Activated CD8-positive, alpha-beta memory T cell treated with anti-CD3 and anti-CD28 coated beads for 36 hours (primary cell): Measurements from ENCODE around the gene FUT3. TPM values are rescaled to one million over a fixed set of nuclear protein-coding genes. Genes with fewer than 3 reads are reported as not detected.
"Not testable (repeated sequence)": the region's sequence is repeated elsewhere in the genome, so short reads cannot be mapped to it uniquely, and the experiment has no call there.

Source experiments
- CTCF ChIA-PET: fragments of 350-600 bp; sonication (Branson Sonifier 250); formaldehyde crosslinking; loops from one replicate; lab custom pipeline; 2021; ENCODE audit warnings: antibody characterized with exemption; lab: Charles Lee
- POLR2A ChIA-PET: fragments of 350-600 bp; sonication (Branson Sonifier 250); formaldehyde crosslinking; loops from one replicate; lab custom pipeline; 2021; ENCODE audit warnings: antibody characterized with exemption; lab: Charles Lee
- total RNA-seq, 2 experiments: library from RNA; stranded (reverse); gene quantifications; one replicate each; pipeline ENCODE4 v1.2.3, GENCODE V29; 2021

Gene FUT3
- total RNA-seq, 2 experiments from 2014 or later = not detected

- POLR2A ChIA-PET = no interaction called here
- CTCF ChIA-PET = no interaction called here
These were observed 6.2 kb upstream of the FUT3 start for GRCh38 chr19:5857203-5858081.

DNA sequence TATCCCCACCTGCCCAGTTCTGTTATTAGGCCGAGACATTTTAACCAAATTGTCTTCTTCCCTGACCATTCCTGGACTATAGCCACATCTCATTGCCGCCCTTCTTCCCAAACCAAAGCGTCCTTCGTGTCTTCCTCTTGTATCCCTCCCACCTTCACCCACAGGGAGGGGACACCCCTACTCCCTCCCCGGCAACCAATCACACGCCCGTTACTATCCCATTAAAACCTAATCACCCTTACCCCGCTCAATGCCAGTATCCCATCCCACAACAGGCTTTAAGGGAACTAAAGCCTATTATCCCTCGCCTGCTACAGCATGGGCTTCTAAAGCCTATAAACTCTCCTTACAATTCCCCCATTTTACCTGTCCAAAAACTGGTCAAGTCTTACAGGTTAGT, 3.9 kb upstream of the FUT3 start:
- POLR2A ChIA-PET, CTCF ChIA-PET: not testable (repeated sequence)

- POLR2A ChIA-PET, CTCF ChIA-PET: not testable (repeated sequence)
These were observed 2.9 kb upstream of the FUT3 start for GRCh38 chr19:5854121-5854520.

- CTCF ChIA-PET = interaction anchor here (0.7 kb wide), 1 partner anchor 248 kb away, joined by 3 read pairs; no protein-coding TSS in a partner anchor
These were observed 431 bp downstream of the FUT3 start for GRCh38 chr19:5850743-5851293.

DNA sequence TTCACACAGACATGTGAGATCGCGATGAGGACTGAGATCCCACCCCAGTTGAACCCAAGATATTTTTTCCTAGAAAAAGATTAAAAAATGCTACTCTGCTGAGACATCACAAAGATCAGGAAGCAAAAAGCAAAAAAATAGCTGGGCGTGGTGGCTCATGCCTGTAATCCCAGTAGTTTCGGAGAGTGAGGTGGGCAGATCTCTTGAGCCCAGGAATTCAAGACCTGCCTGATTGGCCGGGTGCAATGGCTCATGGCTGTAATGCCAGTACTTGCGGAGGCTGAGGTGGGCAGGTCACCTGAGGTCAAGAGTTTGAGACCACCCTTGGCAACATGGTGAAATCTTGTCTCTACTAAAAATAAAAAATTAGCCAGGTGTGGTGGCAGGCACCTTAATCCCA, 1.1 kb downstream of the FUT3 start:
- ChIA-PET POLR2A (interaction anchor here (0.7 kb wide), 1 partner anchor 41 kb away, joined by 3 read pairs; no protein-coding TSS in a partner anchor), CTCF (no interaction called here)

More at GRCh38 chr19:5850743-5851293, 431 bp downstream of the FUT3 start:
- POLR2A ChIA-PET = interaction anchor here (0.7 kb wide), 1 partner anchor 42 kb away, joined by 3 read pairs; no protein-coding TSS in a partner anchor

- POLR2A ChIA-PET, CTCF ChIA-PET: not testable (repeated sequence)
These were observed 2.6 kb downstream of the FUT3 start for GRCh38 chr19:5848621-5849020.

DNA sequence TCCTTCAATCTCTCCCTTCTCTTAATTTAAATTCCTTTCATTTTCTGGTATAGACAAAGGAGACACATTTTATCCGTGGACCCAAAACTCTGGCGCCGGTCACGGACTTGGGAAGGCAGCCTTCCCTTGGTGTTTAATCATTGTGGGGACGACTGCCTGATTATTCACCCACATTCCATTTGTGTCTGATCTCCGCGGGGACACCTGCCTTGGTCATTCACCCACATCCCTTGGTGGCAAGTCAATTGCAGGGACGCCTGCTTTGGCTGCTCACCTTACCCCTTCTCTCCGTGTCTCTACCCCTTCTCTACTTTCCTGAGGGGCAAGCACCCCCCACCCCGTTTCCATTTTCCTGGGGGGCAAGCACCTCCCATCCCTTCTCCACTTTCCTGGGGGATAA, 3.4 kb downstream of the FUT3 start:
- CTCF ChIA-PET, POLR2A ChIA-PET: not testable (repeated sequence)

GRCh38 chr19:5844456-5845433, 6.5 kb downstream of the FUT3 start:
- CTCF ChIA-PET = no interaction called here
- POLR2A ChIA-PET = no interaction called here

GRCh38 chr19:5843295-5843927, 7.8 kb downstream of the FUT3 start:
- ChIA-PET POLR2A (no interaction called here), CTCF (interaction anchor here (1.2 kb wide), 1 partner anchor 39 kb away, joined by 4 read pairs; no protein-coding TSS in a partner anchor)

DNA sequence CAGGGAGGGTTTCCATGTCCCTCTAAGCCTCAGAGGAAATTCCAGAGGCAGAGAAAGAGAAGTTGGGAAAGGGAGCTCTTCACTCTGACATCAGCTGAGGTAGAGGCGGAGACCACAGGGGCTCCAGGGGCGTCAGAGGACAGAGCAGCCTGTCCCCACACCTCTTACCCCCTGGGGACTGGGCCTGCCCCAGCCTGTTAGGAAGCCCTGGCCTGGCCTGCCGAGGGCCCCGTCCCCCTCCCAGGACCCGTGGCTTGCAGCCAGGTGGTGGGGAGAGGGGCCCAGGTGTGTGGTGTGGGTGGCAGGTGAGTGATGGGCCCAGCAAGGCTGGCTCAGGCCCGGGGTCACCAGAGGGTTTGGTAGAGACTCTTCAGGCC, 9.5 kb downstream of the FUT3 start:
- CTCF ChIA-PET, POLR2A ChIA-PET: not testable (repeated sequence)

GRCh38 chr19:5839065-5840017, 11.9 kb downstream of the FUT3 start, which contains the start of gene FUT6:
FUT6 (minus strand) TSS chr19:5839702; CDS start chr19:5832567, 7,135 bp downstream.
- ChIA-PET POLR2A (no interaction called here), CTCF (no interaction called here)

DNA sequence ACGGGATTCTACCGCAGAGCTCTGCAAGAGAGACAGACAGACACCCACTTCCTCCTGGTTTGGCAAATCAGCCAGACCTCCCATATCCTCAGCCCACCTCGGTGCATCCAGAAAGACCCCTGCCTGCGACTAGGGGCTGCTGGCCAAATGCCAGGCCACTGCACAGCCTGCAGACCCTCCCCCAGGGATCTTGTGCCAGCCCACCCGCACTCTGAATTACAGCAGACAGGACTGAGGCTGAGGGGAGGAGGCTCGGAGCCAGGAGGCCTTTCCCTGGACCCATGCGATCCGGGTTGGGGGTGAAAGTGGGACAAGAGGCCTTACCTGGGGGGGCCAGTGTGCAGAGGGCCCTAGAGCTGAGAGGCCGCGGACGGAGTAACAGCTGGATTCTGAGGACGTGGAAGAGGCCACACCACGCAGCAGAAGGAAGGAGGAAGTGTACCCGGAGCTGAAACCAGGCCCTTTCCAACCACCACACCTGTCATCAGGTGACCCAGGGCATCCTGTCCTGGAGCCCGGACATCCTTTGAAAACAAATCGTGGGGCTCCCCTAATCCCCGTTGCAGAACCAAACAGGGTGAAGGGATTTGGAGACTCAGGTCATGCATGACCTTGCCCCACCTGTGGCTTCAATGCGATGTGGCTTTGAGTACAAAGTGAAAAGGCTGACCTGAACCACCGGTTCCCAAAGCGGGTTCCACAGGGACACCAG, 12.7 kb downstream of the FUT3 start:
- CTCF ChIA-PET = no interaction called here
- POLR2A ChIA-PET = no interaction called here

DNA sequence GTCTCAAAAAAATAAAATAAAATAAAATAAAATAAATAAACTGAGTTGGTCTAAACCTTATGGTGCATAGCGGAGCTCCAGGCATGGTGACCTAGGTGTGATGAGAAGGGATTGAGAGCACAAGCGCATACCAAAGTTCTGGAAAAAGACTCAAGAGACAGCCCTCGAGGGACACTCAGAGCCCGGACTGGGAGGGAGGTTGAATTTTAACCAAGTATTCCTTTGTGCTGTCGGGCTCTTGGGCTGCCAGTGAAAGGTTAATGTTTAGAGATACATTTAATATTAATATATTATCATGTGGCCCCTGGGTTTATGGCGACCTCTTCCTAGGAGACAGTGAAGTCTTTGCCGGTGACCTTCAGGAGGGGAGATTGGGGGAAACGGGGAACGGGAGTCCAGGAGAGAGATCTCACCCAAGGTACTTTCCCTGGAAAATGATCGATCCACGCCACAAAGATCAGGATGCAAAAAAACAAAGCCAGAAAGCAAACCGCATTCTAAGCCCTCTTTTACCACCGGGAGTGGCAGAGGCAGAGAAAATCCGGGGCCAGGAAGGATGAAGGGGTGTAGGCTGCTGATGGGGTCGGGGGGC, 13.4 kb downstream of the FUT3 start:
- CTCF ChIA-PET = no interaction called here
- POLR2A ChIA-PET = no interaction called here

GRCh38 chr19:5832527-5833216, 18.6 kb downstream of the FUT3 start:
- POLR2A ChIA-PET = no interaction called here
- CTCF ChIA-PET = no interaction called here

GRCh38 chr19:5832061-5832460, 19.2 kb downstream of the FUT3 start:
- ChIA-PET POLR2A (no interaction called here), CTCF (no interaction called here)

DNA sequence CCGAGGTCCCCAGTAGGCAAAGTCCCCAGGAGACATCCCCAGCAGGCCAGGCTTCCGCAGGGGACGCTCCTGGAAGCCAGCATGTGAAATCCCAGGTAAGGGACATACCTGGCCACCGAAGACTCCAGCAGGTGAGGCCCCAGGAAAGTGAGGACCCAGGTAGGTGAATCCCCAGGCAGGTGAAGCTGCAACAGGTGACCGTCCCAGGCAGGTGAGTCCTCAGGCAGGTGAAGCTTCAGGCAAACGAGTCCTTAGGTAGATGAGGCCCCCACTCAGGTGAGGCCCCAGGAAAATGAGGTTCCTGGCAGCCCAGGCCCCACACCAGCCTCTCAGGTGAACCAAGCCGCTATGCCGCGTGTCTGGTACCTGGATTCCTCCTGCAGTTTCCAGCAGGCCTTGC, 20.1 kb downstream of the FUT3 start:
- ChIA-PET CTCF (no interaction called here), POLR2A (no interaction called here)
